ENCODE measurements around the gene TMEM106A.

DNA sequence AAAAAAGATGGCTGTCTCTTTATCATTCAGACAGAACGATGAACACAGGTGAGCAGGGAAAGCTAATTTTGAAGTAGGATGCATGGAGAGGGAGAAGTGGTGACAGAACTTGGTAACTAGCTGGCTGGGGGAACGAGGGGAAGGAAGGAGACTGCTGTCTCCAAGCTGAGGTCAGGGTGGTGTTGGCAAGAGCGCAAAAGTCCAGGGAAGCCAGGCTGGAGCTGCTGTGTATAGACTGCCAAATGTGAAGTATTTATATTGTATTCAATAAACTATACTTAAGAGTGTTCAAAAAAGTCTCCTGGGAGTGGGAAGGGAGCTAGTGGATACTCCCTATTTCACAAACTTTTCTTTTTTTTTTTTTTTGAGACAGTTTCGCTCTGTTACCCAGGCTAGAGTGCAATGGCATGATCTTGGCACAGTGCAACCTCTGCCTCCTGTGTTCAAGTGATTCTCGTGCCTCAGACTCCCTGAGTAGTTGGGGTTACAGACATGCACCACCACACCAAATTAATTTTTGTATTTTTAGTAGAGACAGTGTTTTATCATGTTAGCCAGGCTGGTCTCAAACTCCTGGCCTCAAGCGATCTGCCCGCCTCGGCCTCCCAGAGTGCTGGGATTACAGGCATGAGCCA lies 8.2 kb downstream of the TMEM106A start:
- no peak for TF ChIP-seq GATA2 (IDR thresholded peaks at IDR 0.05; ENCODE audit: low read depth, low read length)
- no peak for TF ChIP-seq GATA3 (IDR thresholded peaks at IDR 0.05; ENCODE audit: low read depth, low read length)

Measured in SH-SY5Y (cell line).